Endothelial cell of umbilical vein (primary cell): ENCODE data around the gene PROC. TPM values are rescaled to one million over a fixed set of nuclear protein-coding genes. Genes with fewer than 3 reads are reported as not detected.

Source experiments
- BruUV-seq: library from RNA; stranded (reverse); fragments of 400-500 nt; replicated peaks from 2 replicates; lab custom pipeline; 2021; lab: Mats Ljungman, UMichigan
- CTCF ChIA-PET: fragments of 300-600, 350-600 bp; sonication (Branson Sonifier 250); formaldehyde crosslinking; loops from one replicate; lab custom pipeline; 2021; ENCODE audit warnings: antibody characterized with exemption, inconsistent platforms; lab: Charles Lee
- POLR2A ChIA-PET: fragments of 300-600, 350-600 bp; sonication (Branson Sonifier 250); formaldehyde crosslinking; loops from one replicate; lab custom pipeline; 2021; ENCODE audit warnings: antibody characterized with exemption, inconsistent platforms; lab: Charles Lee
- DNase-seq: peaks from one replicate; pipeline ENCODE4 v3.0.0-alpha.2; 2011; ENCODE audit warnings: low read depth, low spot score
- FAIRE-seq: peaks from 2 replicates; lab custom pipeline; 2011; peaks lifted over from hg19 to GRCh38; lab: Jason Lieb, UNC
- H2AFZ ChIP-seq: 2 replicates; pipeline ENCODE4 v1.6.0; 2012; ENCODE audit warnings: low read depth, low read length, control low read depth, inconsistent platforms
- H3K27ac ChIP-seq: 2 replicates; pipeline ENCODE4 v1.5.1; 2011; ENCODE audit warnings: low read depth, mild to moderate bottlenecking, control low read depth, low read length, moderate library complexity; ENCODE audit not compliant: insufficient read depth
- H3K27me3 ChIP-seq, 2 experiments: 2 replicates each; pipeline versions ENCODE4 v1.6.0 to v1.6.1; 2011; ENCODE audit warnings: low read length in 2 of 2, mixed read lengths in 1 of 2; ENCODE audit not compliant: control insufficient read depth in 2 of 2, insufficient read depth in 2 of 2
- H3K36me3 ChIP-seq, 2 experiments: 2 replicates in 1 of 2; 3 replicates in 1 of 2; pipeline ENCODE4 v1.5.1; 2011; ENCODE audit warnings: low read length in 2 of 2, mild to moderate bottlenecking in 1 of 2, moderate library complexity in 1 of 2; ENCODE audit not compliant: control insufficient read depth in 2 of 2, insufficient read depth in 2 of 2; ENCODE audit errors: extremely low read depth in 1 of 2
- H3K4me1 ChIP-seq: 3 replicates; pipeline ENCODE4 v1.5.1; 2011; ENCODE audit warnings: mild to moderate bottlenecking, low read length; ENCODE audit not compliant: control insufficient read depth, insufficient read depth; ENCODE audit errors: extremely low read depth
- H3K4me2 ChIP-seq: 2 replicates; pipeline ENCODE4 v1.6.1; 2011; ENCODE audit warnings: low read length, control low read depth, mixed read lengths; ENCODE audit not compliant: insufficient read depth
- H3K4me3 ChIP-seq, 3 experiments: fragments of 200-600 bp in 1 of 3; sonication (generic), shearing (Covaris generic) in 1 of 3; replicated peaks in 1 of 3; 2 replicates each; pipeline ENCODE4 v1.5.1; 2011 to 2016; ENCODE audit warnings: control low read depth in 3 of 3, low read length in 3 of 3, mild to moderate bottlenecking in 2 of 3, inconsistent platforms in 1 of 3, low read depth in 1 of 3, moderate library complexity in 1 of 3; ENCODE audit not compliant: insufficient read depth in 1 of 3
- H3K79me2 ChIP-seq: 2 replicates; pipeline ENCODE4 v1.6.0; 2012; ENCODE audit warnings: low read length, inconsistent platforms; ENCODE audit not compliant: control insufficient read depth, insufficient read depth
- H3K9ac ChIP-seq: replicated peaks from 2 replicates; pipeline ENCODE3; 2011; ENCODE audit warnings: low read length, control low read depth; ENCODE audit not compliant: insufficient read depth; ENCODE audit errors: extremely low read depth
- H3K9me1 ChIP-seq: replicated peaks from 3 replicates; pipeline ENCODE4 v1.6.0; 2011; ENCODE audit warnings: mild to moderate bottlenecking, low read length; ENCODE audit not compliant: control insufficient read depth, insufficient read depth; ENCODE audit errors: extremely low read depth
- H3K9me3 ChIP-seq: replicated peaks from 2 replicates; pipeline ENCODE4 v1.5.1; 2012; ENCODE audit warnings: low read length, inconsistent platforms; ENCODE audit not compliant: control insufficient read depth, insufficient read depth
- H4K20me1 ChIP-seq: replicated peaks from 2 replicates; pipeline ENCODE3; 2011; ENCODE audit warnings: mild to moderate bottlenecking, low read length; ENCODE audit not compliant: control insufficient read depth, insufficient read depth; ENCODE audit errors: extremely low read depth
- FOS ChIP-seq: IDR thresholded peaks from 2 replicates; pipeline ENCODE4 v1.6.1; 2011; ENCODE audit warnings: mild to moderate bottlenecking, low read length, moderate library complexity, borderline replicate concordance; ENCODE audit not compliant: insufficient read depth
- GATA2 ChIP-seq: IDR thresholded peaks from 2 replicates; pipeline ENCODE4 v1.7.0; 2011; ENCODE audit warnings: low read depth, mild to moderate bottlenecking, moderate library complexity, mixed read lengths, low read length; ENCODE audit not compliant: insufficient read length, insufficient read depth
- JUN ChIP-seq: IDR thresholded peaks from 2 replicates; pipeline ENCODE4 v1.6.1; 2011; ENCODE audit warnings: borderline replicate concordance, low read depth; ENCODE audit not compliant: insufficient read length, insufficient read depth
- MAX ChIP-seq: IDR thresholded peaks from 2 replicates; pipeline ENCODE4 v1.6.1; 2011; ENCODE audit not compliant: insufficient read depth, insufficient read length
- MYC ChIP-seq: IDR thresholded peaks from one replicate; pipeline ENCODE4 v1.6.1; 2011; ENCODE audit warnings: mild to moderate bottlenecking, low read depth, low read length
- POLR2A ChIP-seq: IDR thresholded peaks from 2 replicates; pipeline ENCODE4 v1.6.1; 2012; ENCODE audit warnings: low read depth, mild to moderate bottlenecking, control low read depth, low read length
- POLR2AphosphoS5 ChIP-seq: IDR thresholded peaks from 2 replicates; pipeline ENCODE4 v1.6.1; 2012; ENCODE audit warnings: low read depth, mild to moderate bottlenecking, control low read depth, low read length, moderate library complexity; ENCODE audit not compliant: insufficient read depth
- dilution Hi-C: fragments of 300-500 bp; cut with MboI; formaldehyde crosslinking; loops from one replicate; pipeline ENCODE4 v1.15.0; 2019; ENCODE audit warnings: low sequenced_read_pairs; ENCODE audit not compliant: extremely low pct_ligation_motif_present
- intact Hi-C: fragments of 100-400 bp; cut with micrococcal nuclease; formaldehyde crosslinking; loops from one replicate; pipeline ENCODE4 v1.10.0; 2022
- polyA plus RNA-seq, 4 experiments: library from polyadenylated mRNA; depleted of rRNA in 3 of 4; stranded (reverse) in 3 of 4; unstranded in 1 of 4; fragments of >200 nt; gene quantifications; 2 replicates each; pipeline versions ENCODE4 v1.2.1 to v1.2.3, GENCODE V29; 2011 to 2012; ENCODE audit warnings: missing spikeins in 1 of 4
- total RNA-seq: library from RNA; stranded (reverse); gene quantifications from 2 replicates; pipeline ENCODE4 v1.2.3, GENCODE V29; 2021

Gene PROC
- total and polyA plus RNA-seq, 2 donors (not counting 3 experiments of a cell fraction or from before 2014, with no cell fraction given) = not detected

- TF ChIP-seq JUN (no peak), FOS (peak; percentile 55)
Observed at GRCh38 chr2:127400897-127401756, 17.1 kb upstream of the PROC start.

GRCh38 chr2:127401757-127402695, 16.2 kb upstream of the PROC start:
- CTCF ChIA-PET = interaction anchor here (1.1 to 1.5 kb wide), 4 partner anchors 9 to 14 kb away, joined by 4 read pairs; no protein-coding TSS in a partner anchor
- Histone ChIP-seq H2AFZ (no peak overlapping the region), H3K4me3 (no peak overlapping the region), H3K79me2 (no peaks in the 10 kb centered on the region), H4K20me1 (no peaks in the 10 kb centered on the region), H3K4me2 (no peak overlapping the region), H3K27me3 (no peaks in the 10 kb centered on the region), H3K36me3 (no peaks in the 10 kb centered on the region), H3K9me3 (no peaks in the 10 kb centered on the region), H3K4me1 (peaks cover 24% of the 10 kb centered on the region), H3K9ac (no peak overlapping the region), H3K9me1 (no peaks in the 10 kb centered on the region), H3K27ac (no peak overlapping the region)
- BruUV-seq = no TSS peak
- TF ChIP-seq GATA2 (no peak), FOS (peak; percentile 1), POLR2AphosphoS5 (no peak), MYC (no peak), MAX (no peak), POLR2A (no peak)
- dilution Hi-C loops = no loop called here
- intact Hi-C loops = no loop called here
- FAIRE-seq = peak; percentile 38
- DNase-seq = no peak
- POLR2A ChIA-PET = no interaction called here

More at GRCh38 chr2:127400897-127401756, 17.1 kb upstream of the PROC start:
- Histone ChIP-seq H3K4me3 (no peak overlapping the region), H3K9ac (no peak overlapping the region), H3K36me3 (no peaks in the 10 kb centered on the region), H3K79me2 (no peaks in the 10 kb centered on the region), H3K27me3 (no peaks in the 10 kb centered on the region), H2AFZ (no peak overlapping the region), H3K9me1 (no peaks in the 10 kb centered on the region), H3K4me1 (peaks cover 24% of the 10 kb centered on the region), H3K9me3 (no peaks in the 10 kb centered on the region), H3K4me2 (no peak overlapping the region), H4K20me1 (no peaks in the 10 kb centered on the region), H3K27ac (no peak overlapping the region)
- FAIRE-seq = peak; percentile 55
- intact Hi-C loops (no loop called here), dilution Hi-C loops (no loop called here)
- CTCF ChIA-PET = interaction anchor here (1.3 to 1.5 kb wide), 2 partner anchors 10 to 13 kb away, joined by 4 read pairs; no protein-coding TSS in a partner anchor
- POLR2A ChIA-PET = no interaction called here
- peak; percentile 12 for DNase-seq
- no TSS peak for BruUV-seq
